COR-L47 (cell line): Measurements from ENCODE around the gene ST8SIA5.

ENCODE experiments used
- DNase-seq: peaks from one replicate; lab custom pipeline; 2025; lab: John Stamatoyannopoulos, UW

The ST8SIA5 gene

DNA sequence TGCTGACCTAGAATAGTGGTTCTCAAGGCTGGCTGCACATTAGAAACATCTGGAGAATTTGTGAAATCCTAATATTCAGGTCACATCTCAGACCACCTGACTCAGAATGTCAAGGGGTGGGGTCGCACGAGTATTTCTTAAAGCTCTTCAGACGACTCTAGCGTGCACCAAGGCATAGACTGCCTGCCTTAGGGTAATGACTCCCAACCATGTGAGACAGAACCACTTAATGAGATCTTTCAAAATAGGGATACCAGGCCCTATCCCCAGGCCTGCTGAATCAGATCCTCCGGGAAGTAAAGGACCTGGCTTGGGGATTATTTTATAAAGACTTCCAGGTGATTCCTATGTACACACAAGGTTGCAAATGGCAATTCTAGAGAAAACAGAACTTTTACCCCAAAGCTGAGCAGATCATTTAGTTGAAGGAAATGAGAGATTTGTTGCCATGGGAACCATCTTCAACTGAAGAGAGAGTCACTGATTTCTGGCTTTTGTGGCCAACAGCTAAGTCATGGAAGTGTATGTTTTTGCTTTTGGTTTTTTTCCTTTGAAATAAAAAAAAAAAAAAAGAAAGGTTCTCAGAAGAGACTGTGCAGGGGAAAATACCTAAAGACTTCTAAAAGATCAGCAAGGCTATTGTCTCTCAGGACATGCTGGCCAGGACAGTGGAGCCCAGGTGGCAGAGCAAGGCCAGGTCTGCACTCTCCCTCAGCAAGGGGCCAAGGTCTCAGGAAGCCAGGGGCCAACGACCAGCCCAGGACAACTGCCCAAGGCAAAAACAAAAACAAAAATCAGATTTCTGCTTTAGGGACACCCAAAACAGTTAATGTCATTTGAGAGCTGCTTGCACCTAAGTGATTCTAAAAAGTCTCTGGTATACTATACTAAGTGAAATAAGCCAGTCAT, 84.5 kb downstream of the ST8SIA5 start:
- DNase-seq: no peak

DNA sequence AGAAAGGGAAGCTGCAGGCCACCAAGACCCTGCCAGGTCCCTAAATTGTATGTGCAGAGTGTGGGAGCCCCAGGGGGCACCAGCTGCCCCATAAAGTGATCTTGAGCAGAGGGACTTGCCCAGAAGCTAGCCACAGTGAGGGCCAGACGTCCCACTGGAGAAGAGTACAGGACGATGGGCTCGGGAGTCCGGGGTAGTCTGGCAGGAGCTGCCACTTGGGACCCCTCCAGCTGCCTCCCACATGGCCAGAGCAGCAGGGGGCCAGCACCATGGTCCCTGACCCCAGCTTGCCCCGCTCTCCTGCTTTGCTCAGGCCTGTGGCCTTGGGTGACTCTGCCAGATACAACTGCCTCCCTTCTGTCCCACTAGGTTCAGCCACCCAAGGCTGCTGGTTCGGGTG, 88.2 kb downstream of the ST8SIA5 start:
- no peak for DNase-seq

DNA sequence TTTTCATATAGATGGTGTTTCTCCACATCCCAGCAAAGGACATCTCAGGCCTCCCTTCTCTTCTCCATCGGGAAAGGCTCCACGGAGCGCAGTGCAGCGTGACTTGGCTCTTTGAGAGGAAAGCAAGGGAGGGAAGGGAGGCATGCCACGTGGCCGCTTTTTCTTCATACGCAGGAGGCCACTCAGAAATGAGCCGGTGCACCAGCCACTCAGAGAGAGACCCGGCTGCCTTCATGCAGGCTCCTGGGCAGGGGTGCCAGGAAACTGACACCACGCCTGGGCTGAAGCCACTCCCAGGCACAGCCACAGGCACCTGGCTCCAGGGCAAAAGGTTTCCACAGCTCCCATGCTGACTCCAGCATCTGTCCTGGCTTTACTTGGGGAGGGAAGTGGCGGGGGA, 88.7 kb downstream of the ST8SIA5 start:
- DNase-seq: no peak

DNA sequence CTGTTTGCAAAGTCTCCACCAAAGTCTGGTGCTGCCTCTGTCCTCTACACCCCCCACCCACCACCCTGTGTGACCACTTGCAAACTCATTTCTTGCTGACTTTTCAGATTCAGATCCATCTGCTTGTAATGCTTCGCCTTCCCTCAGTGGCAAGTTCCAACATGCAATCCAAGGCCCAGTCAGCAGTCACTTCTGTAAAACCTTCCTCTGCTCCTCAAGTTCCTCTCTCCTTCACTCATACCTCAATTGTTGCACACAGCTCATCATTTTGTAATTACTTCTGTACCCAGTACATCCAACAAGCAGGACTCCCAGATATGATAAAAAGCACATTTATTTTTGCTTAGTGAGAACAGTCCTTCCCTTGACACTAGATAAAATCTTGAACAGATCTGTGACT, 93.3 kb downstream of the ST8SIA5 start:
- no peak for DNase-seq

DNA sequence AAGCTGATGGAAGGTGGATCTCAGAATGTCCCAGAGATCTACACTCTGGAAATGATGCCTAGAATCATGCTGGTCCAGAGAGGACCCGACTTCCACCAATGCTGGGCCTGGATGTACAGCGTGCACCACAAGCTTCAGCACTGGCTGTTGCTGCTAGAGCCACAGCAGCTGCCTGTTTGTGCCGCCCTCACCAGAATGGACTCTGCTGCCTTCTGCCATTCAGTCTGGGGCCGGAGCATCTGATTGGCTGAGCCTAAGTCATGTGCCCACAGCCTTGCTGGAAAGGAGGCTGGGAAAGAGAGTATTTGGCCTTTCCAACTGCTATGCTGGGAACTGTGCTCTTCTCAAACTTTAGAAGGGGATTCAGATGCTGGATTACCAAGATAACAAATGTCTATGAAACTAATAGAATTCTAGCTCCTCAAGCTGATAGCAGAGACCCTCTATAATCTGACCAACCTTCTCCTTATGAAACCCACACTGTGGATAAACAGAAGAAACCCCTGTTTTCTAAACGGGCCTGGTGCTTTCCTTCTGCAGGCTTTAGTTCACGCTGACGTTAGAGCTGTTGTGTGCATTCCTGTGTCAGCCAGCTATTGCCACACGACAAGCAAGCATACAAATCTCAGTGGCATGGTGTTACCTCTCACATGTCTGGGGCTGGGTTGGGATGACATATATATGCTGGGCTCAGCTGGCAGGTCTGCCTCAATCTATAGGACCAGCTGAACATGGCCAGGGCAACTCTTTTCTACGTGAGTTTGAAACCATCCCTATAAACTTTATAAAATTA, 95.7 kb downstream of the ST8SIA5 start:
- peak; percentile 48 for DNase-seq

DNA sequence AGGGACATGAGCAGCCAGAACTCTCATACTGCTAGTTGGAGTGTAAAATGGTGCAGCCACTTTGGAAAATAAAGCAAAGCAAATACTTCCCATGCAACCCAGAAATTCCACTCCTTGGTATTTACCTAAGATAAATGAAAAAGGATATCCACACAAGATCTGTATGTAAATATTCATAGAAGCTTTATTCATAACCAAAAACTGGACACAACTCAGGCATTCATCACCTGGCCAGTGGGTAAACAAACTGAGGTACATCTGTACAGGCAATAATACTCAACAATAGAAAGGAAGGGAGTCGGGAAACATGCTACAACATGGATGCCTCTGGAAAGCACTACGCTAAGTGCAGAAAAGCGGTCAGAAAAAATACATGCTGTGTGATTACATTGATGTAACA, 97.4 kb downstream of the ST8SIA5 start:
- no peak for DNase-seq

DNA sequence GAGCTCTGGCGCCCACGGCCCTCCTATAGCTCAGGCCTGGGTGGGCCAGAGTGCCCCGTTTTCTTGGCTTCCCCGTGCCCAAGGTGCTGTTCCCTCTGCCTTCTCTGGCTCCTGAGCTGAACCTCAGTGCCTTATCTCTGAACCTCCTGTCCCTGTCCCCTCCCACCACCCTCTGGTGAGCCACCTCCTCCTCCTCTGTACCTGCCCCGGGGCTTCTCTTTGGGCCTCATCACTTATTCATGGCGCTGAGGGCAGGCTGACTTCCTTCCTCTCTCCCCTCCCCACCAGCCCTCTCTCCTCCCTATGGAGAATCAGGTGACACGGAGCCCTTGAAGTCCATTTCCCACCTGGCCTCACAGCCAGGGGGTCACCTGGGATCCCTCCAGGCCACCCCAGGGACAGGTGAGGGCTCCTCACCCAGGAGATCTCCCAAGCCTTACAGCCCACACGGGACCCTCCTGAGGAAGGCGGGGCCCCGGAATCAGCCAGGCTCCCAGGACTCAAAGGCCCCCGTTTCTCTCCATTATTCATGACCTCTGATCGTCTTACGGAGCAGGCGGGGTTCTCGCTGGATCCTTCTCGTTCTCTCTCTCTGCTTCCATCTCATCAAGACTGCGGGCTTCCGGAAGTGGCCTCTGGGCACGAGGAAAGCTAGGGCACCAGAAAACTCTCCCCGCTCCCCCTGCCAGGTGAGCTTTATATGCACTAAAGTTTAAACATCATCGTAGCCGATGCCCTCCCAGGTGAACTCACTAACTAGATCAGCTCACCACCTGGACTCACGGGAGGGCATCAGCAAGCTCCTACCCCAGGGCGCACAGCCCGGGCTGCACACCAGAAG, 99.5 kb downstream of the ST8SIA5 start, which contains the start of gene LOXHD1:
TSS of gene LOXHD1 (minus strand) at position 106 of the 841 bp plus-strand sequence. CDS start 187 bp downstream, outside the sequence.
- DNase-seq: no peak

DNA sequence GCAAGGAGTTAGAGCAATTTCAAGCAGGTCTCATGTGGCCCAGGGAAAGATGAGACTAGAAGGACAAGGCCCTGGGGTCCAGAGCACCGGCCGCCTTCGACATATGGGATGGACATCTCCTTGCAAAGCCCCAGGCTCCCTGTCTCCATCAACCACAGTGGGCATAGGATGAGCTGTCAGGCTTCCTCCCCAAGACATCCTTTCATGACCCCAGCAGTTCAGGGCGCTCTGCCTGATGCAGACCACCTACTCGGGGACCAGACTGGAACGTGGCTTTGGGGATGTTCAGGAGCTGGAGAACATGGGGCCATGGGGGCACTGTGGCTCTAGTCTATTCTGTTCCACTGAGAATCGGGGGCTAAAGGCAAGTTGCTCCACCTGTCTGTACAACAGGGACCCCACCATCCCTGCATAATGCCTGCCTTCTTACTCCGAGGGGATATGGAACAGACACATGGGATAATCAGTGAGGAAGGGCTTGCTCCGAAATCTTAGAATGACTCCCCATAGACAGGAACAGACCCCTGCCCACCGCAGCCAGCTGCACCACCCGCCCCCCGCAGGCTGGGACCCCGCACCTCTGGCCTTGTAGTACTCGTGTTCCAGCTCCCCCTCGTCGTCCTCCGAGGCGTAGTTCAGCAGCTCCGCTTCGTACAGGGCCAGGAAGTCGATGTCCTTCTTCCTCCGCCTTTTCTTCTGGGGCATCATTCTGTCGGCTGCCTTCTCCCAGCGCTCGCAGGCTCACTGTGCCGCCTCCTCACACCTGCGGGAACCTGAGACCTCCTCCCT, 100.3 kb downstream of the ST8SIA5 start:
- no peak for DNase-seq

DNA sequence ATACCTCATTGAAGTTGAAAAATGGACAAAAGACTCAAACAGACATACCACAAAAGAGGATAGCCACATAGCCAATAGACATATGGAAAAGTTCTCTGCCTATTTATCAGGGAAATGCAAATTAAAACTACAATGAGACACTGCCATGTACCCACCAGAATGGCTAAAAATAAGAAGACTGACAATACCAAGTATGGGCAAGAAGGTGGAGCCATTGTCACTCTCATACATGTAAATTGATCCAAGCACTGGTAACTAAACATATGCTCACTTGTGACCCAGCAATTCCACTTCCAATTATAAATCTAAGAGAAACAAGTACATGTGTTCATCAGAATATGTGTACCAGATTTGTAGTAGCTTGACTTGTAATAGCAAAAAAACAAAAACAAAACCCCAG, 104.5 kb downstream of the ST8SIA5 start:
- no peak for DNase-seq

DNA sequence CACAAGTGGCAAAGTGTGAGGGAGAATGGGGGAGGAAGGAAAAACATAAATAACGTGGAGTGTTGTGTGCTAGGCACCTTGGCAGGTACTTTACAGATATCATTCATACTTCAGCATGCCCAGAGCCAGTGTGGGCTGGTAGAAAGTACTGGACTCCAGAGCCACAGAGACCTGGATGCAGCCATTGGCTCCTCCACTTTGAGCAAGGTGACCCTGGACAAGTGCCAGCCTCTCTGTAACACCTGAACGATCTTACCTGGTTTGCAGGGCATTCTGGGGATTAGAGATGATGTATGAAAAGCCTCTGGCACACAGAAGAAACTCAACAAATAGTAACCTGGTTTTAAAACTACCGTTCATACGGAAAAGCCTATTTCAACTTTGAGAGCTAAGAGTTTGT, 106.2 kb downstream of the ST8SIA5 start:
- DNase-seq: no peak

DNA sequence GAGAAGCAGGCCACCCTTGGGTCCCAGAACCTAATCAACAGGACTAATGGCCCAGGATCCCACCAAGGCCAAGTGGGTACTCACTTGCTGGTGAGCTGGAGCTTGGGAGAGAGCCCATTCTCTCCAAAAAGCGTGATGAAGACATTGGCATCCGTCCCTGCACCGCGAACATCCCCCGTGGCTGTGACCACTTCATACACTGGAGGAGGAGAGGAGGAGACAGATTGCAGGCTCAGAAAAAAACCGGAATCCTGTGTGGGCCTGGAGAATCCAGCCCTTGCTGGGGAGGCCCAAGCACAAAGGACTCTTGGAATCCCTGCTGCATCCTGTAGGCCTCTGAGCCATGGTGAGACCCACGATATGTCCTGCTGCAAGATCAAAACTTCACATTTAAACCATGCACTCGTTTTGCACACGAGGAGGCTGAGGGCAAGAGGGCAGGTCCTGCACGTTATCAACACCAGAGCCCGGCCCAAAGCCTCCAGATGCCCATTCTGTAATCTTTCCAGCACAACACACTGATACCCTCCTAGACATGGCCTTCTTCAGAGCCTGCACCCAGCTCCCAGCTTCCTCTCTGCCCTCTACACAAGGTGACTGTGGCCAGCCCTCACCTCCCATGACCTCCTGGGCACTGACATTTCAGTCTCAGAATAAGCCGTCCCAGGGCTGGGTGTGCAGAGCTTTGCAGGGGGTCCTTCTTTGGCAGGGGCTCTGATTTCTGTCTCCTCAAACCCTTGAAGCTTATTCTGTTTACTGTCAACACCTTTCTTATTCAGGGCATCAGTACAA, 107.6 kb downstream of the ST8SIA5 start:
- peak; percentile 17 for DNase-seq

DNA sequence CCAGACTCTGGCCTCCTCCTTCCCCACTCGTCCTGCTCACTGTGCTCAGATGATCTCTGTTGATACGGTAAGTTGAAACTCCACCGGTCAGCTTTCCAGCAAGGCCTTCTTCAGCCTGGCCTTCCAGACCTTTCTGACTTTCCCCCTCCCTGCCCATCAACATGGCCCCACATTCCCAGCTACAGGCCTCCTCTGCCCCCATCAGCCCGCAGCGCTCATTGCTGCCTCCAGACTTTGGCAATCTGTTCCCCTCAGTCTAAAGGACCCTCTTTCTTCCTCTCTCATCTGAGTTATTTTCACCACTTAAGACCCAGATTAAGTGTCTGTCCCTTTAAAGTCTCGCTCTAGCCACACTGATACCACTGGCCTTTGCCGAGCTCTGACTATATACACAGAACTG, 110.4 kb downstream of the ST8SIA5 start:
- DNase-seq: no peak

DNA sequence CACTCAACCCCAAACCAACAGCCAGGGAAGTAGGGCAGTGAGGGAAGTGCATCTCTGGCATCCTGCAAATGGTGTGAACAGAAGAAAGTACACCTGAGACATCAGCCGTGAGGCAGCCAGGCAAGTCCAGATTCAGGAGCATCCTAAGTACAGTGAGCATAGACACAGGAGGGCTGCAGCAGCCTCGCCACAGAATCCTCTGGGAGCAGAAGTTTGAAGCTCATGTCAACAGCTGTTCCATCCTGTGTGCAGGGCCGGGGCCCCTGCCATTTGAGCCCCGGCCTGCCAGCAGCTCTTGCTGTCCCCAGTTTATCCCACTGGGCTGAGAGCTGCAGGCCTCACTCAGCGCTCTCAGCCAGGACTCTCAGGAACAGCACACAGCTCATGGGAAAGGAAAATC, 114.3 kb downstream of the ST8SIA5 start:
- DNase-seq: no peak

DNA sequence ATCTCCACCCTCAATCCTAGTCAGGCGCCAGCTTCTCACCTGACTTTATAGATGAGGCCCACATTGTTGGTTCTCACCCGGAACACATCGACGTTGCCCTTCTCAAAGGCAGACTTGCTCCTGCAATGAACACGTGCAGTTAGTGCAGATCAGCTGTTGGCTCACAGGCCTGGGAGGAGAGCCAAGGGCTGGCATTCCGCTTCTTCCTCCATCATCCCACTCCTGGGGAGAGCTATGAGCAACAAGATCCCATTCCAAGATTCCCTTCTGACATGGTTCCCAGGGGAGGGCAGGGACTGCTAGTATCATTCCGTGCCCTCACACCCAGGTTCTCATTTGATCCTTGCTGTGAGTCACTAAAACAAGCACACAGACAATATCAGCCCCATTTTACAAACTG, 114.9 kb downstream of the ST8SIA5 start:
- DNase-seq: no peak

DNA sequence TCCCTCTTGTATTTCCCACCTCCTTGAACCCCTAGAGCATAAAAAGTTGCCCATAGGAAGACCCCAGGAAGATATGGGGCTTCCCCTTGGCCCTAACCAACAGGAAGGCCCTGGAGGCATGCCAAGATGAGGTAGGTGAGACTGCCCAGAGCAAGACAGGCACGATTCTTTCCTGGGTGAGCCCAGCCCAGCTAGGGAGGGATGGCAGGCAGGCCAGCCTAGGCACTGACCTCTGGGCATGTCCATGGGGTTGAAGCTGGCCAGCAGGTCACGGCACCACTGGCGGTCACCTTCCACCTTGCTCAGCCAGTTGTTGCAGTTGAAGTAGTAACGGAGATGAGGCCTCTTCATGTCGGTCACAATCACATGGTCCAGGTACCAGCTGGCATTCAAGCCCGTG, 117.5 kb downstream of the ST8SIA5 start:
- no peak for DNase-seq

DNA sequence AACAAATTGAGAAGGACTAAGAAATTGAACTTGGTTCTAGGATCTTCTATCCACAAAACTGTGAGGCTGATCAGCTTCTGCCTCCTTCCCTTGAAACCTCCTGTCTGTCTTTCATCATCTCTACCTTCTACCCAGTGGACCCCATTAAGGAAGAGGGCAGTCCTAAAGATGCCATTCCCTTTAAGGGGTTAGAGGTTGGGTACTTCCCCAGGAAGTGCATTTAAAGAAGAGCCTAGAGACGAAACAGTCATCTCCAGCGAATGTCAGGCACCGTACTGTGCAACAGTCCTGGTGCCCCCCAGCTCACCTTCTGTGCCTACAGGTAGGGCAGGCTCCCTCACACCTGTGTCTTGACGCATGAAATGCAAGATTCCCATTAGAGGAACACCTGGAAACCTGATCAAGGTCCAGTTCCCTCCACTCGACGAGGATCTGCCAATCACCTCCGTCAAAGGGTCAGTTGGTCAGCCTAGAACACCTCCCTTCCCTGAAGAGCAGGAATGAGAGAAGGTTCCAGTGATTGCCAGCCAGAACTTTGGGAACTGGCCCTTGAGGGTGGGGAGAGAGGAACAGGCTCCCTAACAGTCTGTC, 120.7 kb downstream of the ST8SIA5 start:
- DNase-seq: no peak

DNA sequence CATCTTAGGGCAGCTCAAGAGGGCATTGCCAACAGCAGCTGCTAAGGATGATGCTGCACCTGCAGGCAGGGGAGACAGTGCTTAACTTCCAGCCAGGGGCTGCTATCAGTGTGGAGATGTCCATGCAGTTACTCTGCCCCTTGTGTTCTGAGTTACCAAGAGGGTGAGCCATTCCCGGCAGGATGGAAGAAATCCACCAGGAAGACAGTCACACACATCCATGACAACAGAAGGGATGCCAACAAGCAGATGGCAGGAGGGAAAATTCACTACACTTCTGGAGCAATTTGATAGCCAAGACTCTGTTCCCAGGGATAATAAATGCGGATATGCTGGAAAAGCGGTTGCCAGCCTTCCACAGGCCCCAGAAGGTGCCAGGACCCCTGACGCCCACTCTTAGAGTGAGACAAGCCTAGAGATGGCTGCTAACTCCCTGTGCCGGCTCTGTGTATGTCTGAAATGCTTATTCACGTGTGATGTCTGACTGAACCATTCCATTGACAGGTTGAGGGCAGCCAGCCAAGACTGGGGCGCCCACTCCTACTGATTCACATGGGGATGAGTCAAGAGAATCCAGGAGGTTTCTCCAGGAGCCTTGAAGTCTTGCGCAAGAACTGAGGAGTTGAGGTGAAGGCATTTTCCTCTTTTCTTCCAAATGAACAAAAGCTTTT, 124.3 kb downstream of the ST8SIA5 start:
- DNase-seq: no peak

DNA sequence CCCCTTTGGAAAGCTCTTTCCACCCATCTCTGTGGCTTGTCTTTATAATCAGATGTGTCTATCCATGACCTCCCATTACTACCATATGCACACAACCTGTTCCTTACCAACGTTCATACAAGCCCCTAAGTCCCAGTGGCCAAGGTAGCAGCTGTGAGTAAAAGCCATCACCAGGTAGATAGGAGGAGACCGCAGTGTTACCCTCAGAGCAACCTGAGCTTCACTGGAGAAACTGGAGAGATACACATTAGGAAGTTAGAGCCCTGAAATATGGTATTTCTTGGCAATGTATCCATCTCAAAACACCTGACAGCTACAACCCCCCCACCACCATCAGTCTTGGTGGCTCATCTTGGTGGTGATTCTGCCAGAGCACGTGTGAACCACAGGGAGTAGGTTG, 125.9 kb downstream of the ST8SIA5 start:
- DNase-seq: no peak

DNA sequence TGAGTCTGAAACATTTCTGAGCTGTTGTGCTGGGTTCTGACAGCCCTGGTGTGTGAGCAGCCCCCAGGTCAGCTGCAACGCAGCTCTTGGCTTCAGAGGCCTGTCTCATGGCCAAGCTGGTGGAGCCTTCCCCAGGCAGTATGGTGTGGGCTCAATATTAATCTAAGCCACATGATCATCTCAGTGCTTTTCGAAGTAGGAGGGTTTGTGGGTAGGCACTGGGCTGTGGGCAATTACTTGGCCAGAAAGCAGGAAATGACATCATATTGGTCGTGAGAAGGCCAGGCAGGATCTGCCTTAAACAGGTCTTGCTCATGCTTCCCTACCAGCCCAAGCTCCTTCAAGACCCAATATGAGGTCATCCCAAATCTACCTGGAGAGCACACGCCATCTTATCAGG, 126.7 kb downstream of the ST8SIA5 start:
- no peak for DNase-seq

DNA sequence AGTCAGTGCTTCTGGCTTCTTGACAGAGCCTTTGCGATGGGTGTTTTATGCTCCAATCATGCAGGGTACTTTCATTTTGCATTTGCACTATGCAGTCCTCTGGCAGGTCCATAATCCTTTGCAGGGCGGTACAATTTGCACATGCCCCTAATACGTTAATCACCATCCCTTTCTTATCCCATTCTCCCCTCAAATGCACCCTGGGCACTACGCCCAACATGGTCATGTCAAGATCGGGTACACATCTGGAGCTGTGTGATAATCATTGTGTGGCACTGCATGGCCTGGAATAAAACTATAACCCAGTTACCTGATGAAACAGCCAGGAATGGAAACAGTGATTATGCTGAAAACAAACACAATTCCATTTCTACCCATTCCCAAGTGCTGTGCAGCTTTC, 127.5 kb downstream of the ST8SIA5 start:
- DNase-seq: no peak
